ENCODE data around the gene TCF12. TPM values are rescaled to one million over a fixed set of nuclear protein-coding genes. Genes with fewer than 3 reads are reported as not detected.

Gene TCF12
- total and polyA plus RNA-seq, 2 of the 8 experiments (the other 6 are each of a cell fraction or from before 2014, with no cell fraction given), result 85.8 to 101 TPM

- FAIRE-seq, result no peak
- TF ChIP-seq ASH2L (IDR thresholded peaks at IDR 0.05; ENCODE audit: low read length) (no peak), EGR1 (IDR thresholded peaks at IDR 0.05; ENCODE audit: borderline replicate concordance, low read depth, low read length) (no peak), NANOG (IDR thresholded peaks at IDR 0.05; ENCODE audit: insufficient read depth, low read depth, low read length, poor library complexity, severe bottlenecking) (no peak), YY1 (IDR thresholded peaks at IDR 0.05; ENCODE audit: low read depth, low read length) (no peak), KDM1A (IDR thresholded peaks at IDR 0.05; ENCODE audit: borderline replicate concordance, low read length) (no peak)
- TF ChIP-seq, protein P1, sequence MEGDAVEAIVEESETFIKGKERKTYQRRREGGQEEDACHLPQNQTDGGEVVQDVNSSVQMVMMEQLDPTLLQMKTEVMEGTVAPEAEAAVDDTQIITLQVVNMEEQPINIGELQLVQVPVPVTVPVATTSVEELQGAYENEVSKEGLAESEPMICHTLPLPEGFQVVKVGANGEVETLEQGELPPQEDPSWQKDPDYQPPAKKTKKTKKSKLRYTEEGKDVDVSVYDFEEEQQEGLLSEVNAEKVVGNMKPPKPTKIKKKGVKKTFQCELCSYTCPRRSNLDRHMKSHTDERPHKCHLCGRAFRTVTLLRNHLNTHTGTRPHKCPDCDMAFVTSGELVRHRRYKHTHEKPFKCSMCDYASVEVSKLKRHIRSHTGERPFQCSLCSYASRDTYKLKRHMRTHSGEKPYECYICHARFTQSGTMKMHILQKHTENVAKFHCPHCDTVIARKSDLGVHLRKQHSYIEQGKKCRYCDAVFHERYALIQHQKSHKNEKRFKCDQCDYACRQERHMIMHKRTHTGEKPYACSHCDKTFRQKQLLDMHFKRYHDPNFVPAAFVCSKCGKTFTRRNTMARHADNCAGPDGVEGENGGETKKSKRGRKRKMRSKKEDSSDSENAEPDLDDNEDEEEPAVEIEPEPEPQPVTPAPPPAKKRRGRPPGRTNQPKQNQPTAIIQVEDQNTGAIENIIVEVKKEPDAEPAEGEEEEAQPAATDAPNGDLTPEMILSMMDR (IDR thresholded peaks at IDR 0.05; ENCODE audit: control extremely low read depth in 1 of 3, insufficient read depth in 1 of 3, low read depth in 1 of 3, low read length in 3 of 3), result no peak
These were observed 226.0 kb downstream of the TCF12 start for GRCh38 chr15:57144448-57144847.

More at GRCh38 chr15:57144448-57144847, 226.0 kb downstream of the TCF12 start:
- H3K27ac ChIP-seq (ENCODE audit: low read depth, low read length), result no peak overlapping the region
- no peak overlapping the region for H2BK15ac ChIP-seq (ENCODE audit: low read length)
- no peaks in the 10 kb centered on the region; the same call in 1 of the 2 replicates for H3K79me1 ChIP-seq (ENCODE audit: low read depth, low read length)
- no peak overlapping the region for H3K56ac ChIP-seq (replicated peaks; ENCODE audit: insufficient read length, low read depth, low read length)
- no peak overlapping the region for H4K5ac ChIP-seq (ENCODE audit: insufficient read length, low read depth, low read length)
- no peak overlapping the region for H3K23ac ChIP-seq (ENCODE audit: insufficient read length)
- no peak overlapping the region for H3K4ac ChIP-seq (replicated peaks; ENCODE audit: insufficient read length, low read depth, low read length)
- no peaks in the 10 kb centered on the region for H3K36me3 ChIP-seq (ENCODE audit: control insufficient read depth in 2 of 4, insufficient read depth in 4 of 4, low read length in 3 of 4)
- no peak overlapping the region for H2AFZ ChIP-seq (ENCODE audit: low read length)
- peaks cover 0 to 4% of the 10 kb centered on the region in 2 experiments; a peak in 1 of 4 replicates for H3K79me2 ChIP-seq (ENCODE audit: control insufficient read depth in 1 of 2, insufficient read depth in 2 of 2, low read length in 2 of 2)
- H3K4me2 ChIP-seq (ENCODE audit: insufficient read depth in 1 of 2, low read depth in 2 of 2, low read length in 2 of 2), result no peak overlapping the region
- POLR2A ChIA-PET (ENCODE audit: partially characterized antibody), result no interaction called here
- H2BK12ac ChIP-seq (ENCODE audit: low read depth, low read length), result no peak overlapping the region
- H2BK120ac ChIP-seq (replicated peaks; ENCODE audit: low read depth, low read length), result no peak overlapping the region
- CTCF ChIA-PET (ENCODE audit: partially characterized antibody), result interaction anchor here (0.7 to 5.8 kb wide), 13 partner anchors 9 to 383 kb away, joined by 3 to 58 read pairs (median 6); no protein-coding TSS in a partner anchor
- H3K18ac ChIP-seq (ENCODE audit: extremely low read depth, low read length), result no peak overlapping the region
- H3K27me3 ChIP-seq (replicated peaks in 1 of 4; ENCODE audit: control insufficient read depth in 3 of 4, extremely low read depth in 1 of 4, insufficient read depth in 3 of 4, low read length in 3 of 4), result no peaks in the 10 kb centered on the region
- 89% methylated on average over 5 of the region's 5 CpGs; no CpG with 5 or more reads in 1 of the 2 experiments for WGBS, 2 experiments (ENCODE audit: extremely low coverage in 1 of 2, insufficient coverage in 1 of 2, insufficient read length in 1 of 2, insufficient replicate concordance in 2 of 2, low coverage in 1 of 2, low lambda C conversion rate in 2 of 2, missing lambda C conversion rate in 1 of 2)
- no peak overlapping the region for H2BK20ac ChIP-seq (ENCODE audit: low read length)
- H2AK5ac ChIP-seq (ENCODE audit: low read depth, low read length), result no peak overlapping the region
- DNase-seq (ENCODE audit: low read depth in 1 of 2, low spot score in 2 of 2), result no peak
- peaks cover 0 to 2% of the 10 kb centered on the region in 2 experiments for H4K20me1 ChIP-seq (replicated peaks in 1 of 2; ENCODE audit: control insufficient read depth in 1 of 2, insufficient read depth in 2 of 2, low read length in 2 of 2)
- no peaks in the 10 kb centered on the region for H3K23me2 ChIP-seq (ENCODE audit: low read depth, low read length)
- no peak overlapping the region for H4K8ac ChIP-seq (ENCODE audit: extremely low read depth, insufficient read depth, low read length)
- no peaks in the 10 kb centered on the region for H3K9me3 ChIP-seq (ENCODE audit: insufficient read depth in 2 of 2, low read depth in 1 of 2, low read length in 1 of 2)
- no peaks in the 10 kb centered on the region; a peak in 3 of 7 replicates for H3K4me1 ChIP-seq (replicated peaks in 1 of 4; ENCODE audit: control insufficient read depth in 3 of 4, insufficient read depth in 4 of 4, low read length in 3 of 4)
- no peak overlapping the region for H3K9ac ChIP-seq (replicated peaks in 1 of 4; ENCODE audit: extremely low read depth in 1 of 4, low read depth in 3 of 4, low read length in 3 of 4)
- H3K4me3 ChIP-seq (ENCODE audit: extremely low read depth in 1 of 4, insufficient read depth in 2 of 4, low read depth in 3 of 4, low read length in 4 of 4), result no peak overlapping the region
- no peak overlapping the region for H4K91ac ChIP-seq (replicated peaks; ENCODE audit: insufficient read length, low read length)
- no peak overlapping the region for H3K14ac ChIP-seq (ENCODE audit: insufficient read length)
- no peak overlapping the region for H2BK5ac ChIP-seq (ENCODE audit: low read depth, low read length)
